Measurements from ENCODE around the gene PRDX2. TPM values are rescaled to one million over a fixed set of nuclear protein-coding genes. Genes with fewer than 3 reads are reported as not detected.
"Not testable (repeated sequence)": the region's sequence is repeated elsewhere in the genome, so short reads cannot be mapped to it uniquely, and the experiment has no call there.

PRDX2 gene
- total RNA-seq, 4 donors from 2014 or later: 166 to 496 (median 328) TPM

- no peak overlapping the region for H3K27ac ChIP-seq
- H3K27me3 ChIP-seq: peaks cover 7% of the 10 kb centered on the region
- H3K4me1 ChIP-seq: no peaks in the 10 kb centered on the region
- 90 to 94% methylated on average over 2 of the region's 2 CpGs for WGBS, 2 donors
- intact Hi-C loops (cut with DNase I): no loop called here
- no peaks in the 10 kb centered on the region for H3K36me3 ChIP-seq
- no peak for DNase-seq
- no peak overlapping the region for H3K4me3 ChIP-seq (replicated peaks in 1 of 3)
- no peak for TF ChIP-seq POLR2A (IDR thresholded peaks at IDR 0.05)
- TF ChIP-seq, protein P1, sequence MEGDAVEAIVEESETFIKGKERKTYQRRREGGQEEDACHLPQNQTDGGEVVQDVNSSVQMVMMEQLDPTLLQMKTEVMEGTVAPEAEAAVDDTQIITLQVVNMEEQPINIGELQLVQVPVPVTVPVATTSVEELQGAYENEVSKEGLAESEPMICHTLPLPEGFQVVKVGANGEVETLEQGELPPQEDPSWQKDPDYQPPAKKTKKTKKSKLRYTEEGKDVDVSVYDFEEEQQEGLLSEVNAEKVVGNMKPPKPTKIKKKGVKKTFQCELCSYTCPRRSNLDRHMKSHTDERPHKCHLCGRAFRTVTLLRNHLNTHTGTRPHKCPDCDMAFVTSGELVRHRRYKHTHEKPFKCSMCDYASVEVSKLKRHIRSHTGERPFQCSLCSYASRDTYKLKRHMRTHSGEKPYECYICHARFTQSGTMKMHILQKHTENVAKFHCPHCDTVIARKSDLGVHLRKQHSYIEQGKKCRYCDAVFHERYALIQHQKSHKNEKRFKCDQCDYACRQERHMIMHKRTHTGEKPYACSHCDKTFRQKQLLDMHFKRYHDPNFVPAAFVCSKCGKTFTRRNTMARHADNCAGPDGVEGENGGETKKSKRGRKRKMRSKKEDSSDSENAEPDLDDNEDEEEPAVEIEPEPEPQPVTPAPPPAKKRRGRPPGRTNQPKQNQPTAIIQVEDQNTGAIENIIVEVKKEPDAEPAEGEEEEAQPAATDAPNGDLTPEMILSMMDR (IDR thresholded peaks at IDR 0.05): no peak
- no peaks in the 10 kb centered on the region for H3K9me3 ChIP-seq
Measured at GRCh38 chr19:12821761-12822160, 20.2 kb upstream of the PRDX2 start.

GRCh38 chr19:12817810-12818209 is 16.2 kb upstream of the PRDX2 start:
- H3K27ac ChIP-seq; H3K4me1 ChIP-seq; H3K36me3 ChIP-seq; intact Hi-C loops (cut with DNase I); H3K4me3 ChIP-seq (replicated peaks in 1 of 3); DNase-seq; H3K9me3 ChIP-seq; H3K27me3 ChIP-seq: not testable (repeated sequence)
- WGBS, 2 donors: 94 to 97% methylated on average over 11 of the region's 11 CpGs

GRCh38 chr19:12817188-12817587 is 15.6 kb upstream of the PRDX2 start:
- intact Hi-C loops (cut with DNase I): not testable (repeated sequence)

GRCh38 chr19:12815088-12815487 is 13.5 kb upstream of the PRDX2 start:
- Histone ChIP-seq H3K4me3 (replicated peaks in 1 of 3) (no peak overlapping the region), H3K27me3 (no peaks in the 10 kb centered on the region), H3K9me3 (no peaks in the 10 kb centered on the region), H3K27ac (no peak overlapping the region), H3K4me1 (no peaks in the 10 kb centered on the region), H3K36me3 (no peaks in the 10 kb centered on the region)
- 84 to 91% methylated on average over 7 of the region's 7 CpGs for WGBS, 2 donors
- intact Hi-C loops (cut with DNase I): no loop called here
- TF ChIP-seq POLR2A (IDR thresholded peaks at IDR 0.05): no peak
- no peak for DNase-seq

More at GRCh38 chr19:12817188-12817587, 15.6 kb upstream of the PRDX2 start:
- WGBS, 2 donors: 94 to 95% methylated on average over 6 of the region's 6 CpGs
- not testable (repeated sequence) for H3K36me3 ChIP-seq; H3K27ac ChIP-seq; DNase-seq; H3K9me3 ChIP-seq; H3K4me3 ChIP-seq (replicated peaks in 1 of 3); H3K27me3 ChIP-seq; H3K4me1 ChIP-seq

GRCh38 chr19:12806242-12807081 is 4.9 kb upstream of the PRDX2 start, which contains the start of gene RNASEH2A:
TSS of gene RNASEH2A (plus strand) at chr19:12806584. CDS start at chr19:12806674, 90 bp downstream.
- Histone ChIP-seq H3K4me1 (peaks cover 14 to 17% of the 10 kb centered on the region in 2 donors), H3K9me3 (no peaks in the 10 kb centered on the region), H3K27ac (peak within 1 kb of the TSS; percentile 26 to 75 (median 70)), H3K27me3 (no peaks in the 10 kb centered on the region), H3K4me3 (replicated peaks in 1 of 3) (peak within 1 kb of the TSS in 2 of 3 donors; percentile 25 to 63), H3K36me3 (no peaks in the 10 kb centered on the region)
- WGBS, 2 donors: 6% methylated on average over 28 to 37 of the region's 66 CpGs
- TF ChIP-seq POLR2A (IDR thresholded peaks at IDR 0.05): peak in 1 of 2 donors; percentile 35
- TF ChIP-seq, protein P1 (IDR thresholded peaks at IDR 0.05): no peak
- DNase-seq: peak; percentile 87 to 89
- intact Hi-C loops (cut with DNase I): no loop called here

GRCh38 chr19:12804051-12804450 is 2.5 kb upstream of the PRDX2 start:
- no peak overlapping the region for H3K27ac ChIP-seq
- H3K9me3 ChIP-seq: no peaks in the 10 kb centered on the region
- H3K36me3 ChIP-seq: no peaks in the 10 kb centered on the region
- TF ChIP-seq, protein P1 (IDR thresholded peaks at IDR 0.05): no peak
- no peak for TF ChIP-seq POLR2A (IDR thresholded peaks at IDR 0.05)
- no peaks in the 10 kb centered on the region for H3K27me3 ChIP-seq
- no peak for DNase-seq
- no peak overlapping the region for H3K4me3 ChIP-seq (replicated peaks in 1 of 3)
- intact Hi-C loops (cut with DNase I): no loop called here
- H3K4me1 ChIP-seq: peaks cover 21 to 26% of the 10 kb centered on the region in 2 donors
- 95% methylated on average over 26 of the region's 26 CpGs for WGBS, 2 donors

Data from thyroid gland (tissue), 4 donors.